OCI-LY7 (cell line): ENCODE data around the gene CHCHD5. TPM values are rescaled to one million over a fixed set of nuclear protein-coding genes. Genes with fewer than 3 reads are reported as not detected.

Source experiments
- BruUV-seq: library from RNA; stranded (reverse); fragments of 400-500 nt; replicated peaks from 2 replicates; lab custom pipeline; 2021; lab: Mats Ljungman, UMichigan
- CTCF ChIA-PET: fragments of 300-600 bp; sonication (Branson Sonifier 250); formaldehyde crosslinking; loops from one replicate; lab custom pipeline; 2022; ENCODE audit warnings: antibody characterized with exemption; ENCODE audit not compliant: unreplicated experiment; lab: Charles Lee
- POLR2A ChIA-PET: fragments of 300-600 bp; sonication (Branson Sonifier 250); formaldehyde crosslinking; loops from one replicate; lab custom pipeline; 2022; ENCODE audit warnings: antibody characterized with exemption; lab: Charles Lee
- DNase-seq: peaks from one replicate; pipeline ENCODE4 v3.0.0-alpha.2; 2015; ENCODE audit warnings: low spot score
- H2AFZ ChIP-seq: fragments of 200-600 bp; sonication (generic), shearing (Covaris generic); 2 replicates; pipeline ENCODE4 v1.6.1; 2014; ENCODE audit warnings: mild to moderate bottlenecking, antibody characterized with exemption, low read length, moderate library complexity
- H3K27ac ChIP-seq: fragments of 200-600 bp; sonication (generic); 2 replicates; pipeline ENCODE4 v1.5.1; 2014; ENCODE audit warnings: mixed run types, low read depth, mild to moderate bottlenecking, moderate library complexity, low read length, inconsistent platforms; ENCODE audit not compliant: poor library complexity, severe bottlenecking
- H3K36me3 ChIP-seq: fragments of 200-600 bp; sonication (generic); 2 replicates; pipeline ENCODE4 v1.6.1; 2014; ENCODE audit warnings: mild to moderate bottlenecking, antibody characterized with exemption, low read length, moderate library complexity, mixed read lengths; ENCODE audit not compliant: insufficient read depth
- H3K4me1 ChIP-seq: fragments of 200-600 bp; sonication (generic); 2 replicates; pipeline ENCODE4 v1.5.1; 2014; ENCODE audit warnings: mild to moderate bottlenecking, low read length; ENCODE audit not compliant: insufficient read depth, poor library complexity, severe bottlenecking
- H3K4me2 ChIP-seq: fragments of 200-600 bp; sonication (generic); 2 replicates; pipeline ENCODE4 v1.6.1; 2014; ENCODE audit warnings: mild to moderate bottlenecking, low read length
- H3K4me3 ChIP-seq: fragments of 200-600 bp; sonication (generic); 2 replicates; pipeline ENCODE4 v1.5.1; 2014; ENCODE audit warnings: mild to moderate bottlenecking, low read depth, low read length; ENCODE audit not compliant: poor library complexity, severe bottlenecking
- H3K79me2 ChIP-seq: fragments of 200-600 bp; sonication (generic); 2 replicates; pipeline ENCODE4 v1.6.1; 2016; ENCODE audit warnings: low read depth, mild to moderate bottlenecking, low read length, moderate library complexity, mixed read lengths; ENCODE audit not compliant: insufficient read depth
- H3K9me2 ChIP-seq: fragments of 200-600 bp; sonication (generic); 2 replicates; pipeline ENCODE4 v1.6.1; 2016; ENCODE audit warnings: mild to moderate bottlenecking, low read length, mixed read lengths; ENCODE audit not compliant: insufficient read depth
- H3K9me3 ChIP-seq: fragments of 200-600 bp; sonication (generic); 2 replicates; pipeline ENCODE4 v1.6.1; 2014; ENCODE audit warnings: mild to moderate bottlenecking, mixed run types, low read length, mixed read lengths
- H4K20me1 ChIP-seq: fragments of 200-600 bp; sonication (generic); 2 replicates; pipeline ENCODE4 v1.6.1; 2014; ENCODE audit warnings: mild to moderate bottlenecking, antibody characterized with exemption, low read length, moderate library complexity, mixed read lengths; ENCODE audit not compliant: insufficient read depth
- EZH2phosphoT487 ChIP-seq: fragments of 200-600 bp; sonication (generic); IDR thresholded peaks from 2 replicates; pipeline ENCODE4 v1.6.1; 2018; ENCODE audit warnings: low read depth, borderline replicate concordance, mild to moderate bottlenecking, mixed run types, antibody characterized with exemption, low read length, moderate library complexity, mixed read lengths
- intact Hi-C: fragments of 100-400 bp; cut with micrococcal nuclease; formaldehyde crosslinking; loops from one replicate; pipeline ENCODE4 v1.10.0; 2022; ENCODE audit not compliant: unreplicated experiment
- total RNA-seq, 2 experiments: library from RNA; depleted of rRNA in 1 of 2; stranded (reverse); fragments of >200 nt in 1 of 2; shearing (Covaris generic) in 1 of 2; gene quantifications; 2 replicates each; pipeline ENCODE4 v1.2.3, GENCODE V29; 2014 to 2022
- TF ChIP-seq, protein P1 (sequence below): fragments of 200-600 bp; sonication (generic); conservative IDR thresholded peaks from 2 replicates; pipeline ENCODE4 v1.5.1; 2014; ENCODE audit warnings: mild to moderate bottlenecking, antibody characterized with exemption, low read length, moderate library complexity, mixed read lengths

Gene CHCHD5
- total RNA-seq, 2 experiments from 2014 or later: 22.5 to 36.0 TPM

DNA sequence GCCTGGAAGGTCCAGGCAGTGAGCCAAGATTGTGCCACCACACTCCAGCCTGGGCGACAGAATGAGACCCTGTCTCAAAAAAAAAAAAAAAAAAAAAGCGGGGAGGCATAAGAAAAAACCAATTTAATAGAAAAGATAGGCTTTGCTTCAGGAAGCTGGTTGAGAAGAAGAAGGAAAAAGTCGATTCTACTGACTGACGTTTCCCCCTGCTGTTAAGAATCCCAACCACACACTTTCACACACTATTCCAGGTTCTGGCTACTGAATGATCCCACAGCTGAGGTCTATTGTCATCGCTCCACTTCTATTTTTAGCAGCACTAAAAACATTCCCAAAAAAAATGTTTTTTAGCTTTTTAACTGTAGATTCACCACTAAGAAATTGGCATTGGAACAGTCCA, 6.7 kb upstream of the CHCHD5 start:
- Histone ChIP-seq H3K9me3 (no peaks in the 10 kb centered on the region), H3K79me2 (no peaks in the 10 kb centered on the region; the same call in 1 of the 2 replicates), H3K4me1 (peaks cover 5% of the 10 kb centered on the region), H3K27ac (no peak overlapping the region), H3K36me3 (peaks cover 57% of the 10 kb centered on the region), H4K20me1 (no peaks in the 10 kb centered on the region), H3K4me2 (no peak overlapping the region), H3K9me2 (no peaks in the 10 kb centered on the region), H2AFZ (no peak overlapping the region), H3K4me3 (no peak overlapping the region)
- no peak for TF ChIP-seq EZH2phosphoT487
- intact Hi-C loops: no loop called here
- no peak for DNase-seq
- no TSS peak for BruUV-seq
- ChIA-PET CTCF (no interaction called here), POLR2A (interaction anchor here (0.6 to 1.1 kb wide), 4 partner anchors 11 to 43 kb away, joined by 3 to 6 read pairs (median 4); no protein-coding TSS in a partner anchor)

DNA sequence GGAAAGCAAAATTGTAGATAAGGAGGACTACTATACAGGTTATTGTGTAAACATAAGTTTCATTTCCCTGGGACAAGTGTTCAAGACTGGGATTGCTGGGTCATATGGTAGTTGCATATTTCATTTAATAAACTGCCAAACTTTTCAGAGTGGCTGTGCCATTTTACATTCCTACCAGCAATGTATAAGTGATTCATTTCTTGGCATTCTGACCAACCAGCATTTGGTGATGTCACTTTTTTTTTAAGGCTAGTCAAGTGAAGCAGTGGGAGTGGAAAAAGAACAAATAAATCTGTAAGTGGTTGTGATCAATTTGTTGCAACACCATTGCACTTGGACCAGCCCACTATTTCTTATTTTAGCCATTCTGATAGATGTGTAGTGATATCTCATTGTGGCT, 5.2 kb upstream of the CHCHD5 start:
- DNase-seq: no peak
- CTCF ChIA-PET: no interaction called here

GRCh38 chr2:112580084-112580483, 4.3 kb upstream of the CHCHD5 start:
- Histone ChIP-seq H3K36me3 (peaks cover 34% of the 10 kb centered on the region), H3K4me1 (peaks cover 16% of the 10 kb centered on the region), H3K4me2 (no peak overlapping the region), H2AFZ (no peak overlapping the region), H3K4me3 (no peak overlapping the region), H4K20me1 (no peaks in the 10 kb centered on the region), H3K27ac (no peak overlapping the region), H3K9me2 (no peaks in the 10 kb centered on the region), H3K9me3 (no peaks in the 10 kb centered on the region), H3K79me2 (peaks cover 3% of the 10 kb centered on the region; the same call in 1 of the 2 replicates)
- BruUV-seq: no TSS peak
- intact Hi-C loops: loop anchor here (5.0 kb wide), 2 partner anchors 38 to 323 kb away; partner anchors contain the start of genes POLR1B and ZC3H8
- CTCF ChIA-PET: no interaction called here
- POLR2A ChIA-PET: no interaction called here
- DNase-seq: no peak
- TF ChIP-seq EZH2phosphoT487: no peak
- TF ChIP-seq, protein P1, sequence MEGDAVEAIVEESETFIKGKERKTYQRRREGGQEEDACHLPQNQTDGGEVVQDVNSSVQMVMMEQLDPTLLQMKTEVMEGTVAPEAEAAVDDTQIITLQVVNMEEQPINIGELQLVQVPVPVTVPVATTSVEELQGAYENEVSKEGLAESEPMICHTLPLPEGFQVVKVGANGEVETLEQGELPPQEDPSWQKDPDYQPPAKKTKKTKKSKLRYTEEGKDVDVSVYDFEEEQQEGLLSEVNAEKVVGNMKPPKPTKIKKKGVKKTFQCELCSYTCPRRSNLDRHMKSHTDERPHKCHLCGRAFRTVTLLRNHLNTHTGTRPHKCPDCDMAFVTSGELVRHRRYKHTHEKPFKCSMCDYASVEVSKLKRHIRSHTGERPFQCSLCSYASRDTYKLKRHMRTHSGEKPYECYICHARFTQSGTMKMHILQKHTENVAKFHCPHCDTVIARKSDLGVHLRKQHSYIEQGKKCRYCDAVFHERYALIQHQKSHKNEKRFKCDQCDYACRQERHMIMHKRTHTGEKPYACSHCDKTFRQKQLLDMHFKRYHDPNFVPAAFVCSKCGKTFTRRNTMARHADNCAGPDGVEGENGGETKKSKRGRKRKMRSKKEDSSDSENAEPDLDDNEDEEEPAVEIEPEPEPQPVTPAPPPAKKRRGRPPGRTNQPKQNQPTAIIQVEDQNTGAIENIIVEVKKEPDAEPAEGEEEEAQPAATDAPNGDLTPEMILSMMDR: no peak

More for the DNA sequence above, 5.2 kb upstream of the CHCHD5 start:
- no peaks in the 10 kb centered on the region; the same call in 1 of the 2 replicates for H3K79me2 ChIP-seq
- no peaks in the 10 kb centered on the region for H3K9me2 ChIP-seq
- intact Hi-C loops: no loop called here
- H3K4me1 ChIP-seq: peaks cover 13% of the 10 kb centered on the region
- no peak overlapping the region for H3K4me2 ChIP-seq
- POLR2A ChIA-PET: no interaction called here
- no peaks in the 10 kb centered on the region for H3K9me3 ChIP-seq
- no TSS peak for BruUV-seq
- TF ChIP-seq, protein P1: no peak
- TF ChIP-seq EZH2phosphoT487: no peak
- no peaks in the 10 kb centered on the region for H4K20me1 ChIP-seq
- H3K36me3 ChIP-seq: peaks cover 43% of the 10 kb centered on the region
- H3K27ac ChIP-seq: no peak overlapping the region
- no peak overlapping the region for H2AFZ ChIP-seq
- H3K4me3 ChIP-seq: no peak overlapping the region
